D721Med (cell line): ENCODE measurements around the gene GUCY2D.
"Not testable (repeated sequence)": the region's sequence is repeated elsewhere in the genome, so short reads cannot be mapped to it uniquely, and the experiment has no call there.

Experiments
- DNase-seq: peaks from one replicate; pipeline ENCODE4 v3.0.0; 2011; ENCODE audit warnings: low spot score; ENCODE audit not compliant: insufficient read length
- FAIRE-seq: peaks from 2 replicates; lab custom pipeline; 2011; peaks lifted over from hg19 to GRCh38; lab: Jason Lieb, UNC
- CTCF ChIP-seq: IDR thresholded peaks from 2 replicates; pipeline ENCODE4 v1.5.1; 2012; ENCODE audit warnings: mild to moderate bottlenecking, control low read depth; ENCODE audit not compliant: insufficient read depth; ENCODE audit errors: missing control alignments

The GUCY2D gene

DNA sequence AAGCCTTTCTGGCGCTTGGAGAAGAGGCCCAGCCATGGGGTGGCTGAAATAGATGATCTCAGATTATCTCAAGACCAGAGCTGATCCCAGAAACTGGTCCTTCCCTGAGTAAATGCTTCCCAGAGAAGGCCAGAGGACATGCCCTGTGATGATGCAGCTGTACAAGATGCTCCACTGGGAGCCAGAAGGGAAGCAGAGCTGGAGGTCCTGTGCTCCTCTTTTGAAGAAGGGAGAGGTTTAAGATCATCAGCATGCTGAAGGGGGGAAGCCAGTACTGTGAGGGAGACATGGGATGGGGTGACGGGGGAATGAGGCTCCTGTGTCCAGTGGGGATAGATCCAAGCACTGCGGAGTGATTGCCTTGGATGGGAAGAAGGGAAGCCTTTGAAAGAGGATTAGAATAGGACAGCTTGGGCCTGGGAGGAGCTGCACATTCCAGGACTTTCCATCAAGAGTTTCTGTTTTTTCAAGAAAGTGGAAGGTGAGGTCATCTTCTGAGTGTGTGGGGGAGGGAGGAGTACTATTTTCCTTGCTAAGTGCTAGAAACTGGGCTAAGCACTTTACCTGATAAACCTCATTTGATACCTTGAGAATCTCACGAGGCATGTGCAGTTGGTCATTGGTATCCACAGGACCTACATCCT is 20.1 kb downstream of the GUCY2D start:
- no peak for TF ChIP-seq CTCF
- FAIRE-seq (no peak), DNase-seq (no peak)

DNA sequence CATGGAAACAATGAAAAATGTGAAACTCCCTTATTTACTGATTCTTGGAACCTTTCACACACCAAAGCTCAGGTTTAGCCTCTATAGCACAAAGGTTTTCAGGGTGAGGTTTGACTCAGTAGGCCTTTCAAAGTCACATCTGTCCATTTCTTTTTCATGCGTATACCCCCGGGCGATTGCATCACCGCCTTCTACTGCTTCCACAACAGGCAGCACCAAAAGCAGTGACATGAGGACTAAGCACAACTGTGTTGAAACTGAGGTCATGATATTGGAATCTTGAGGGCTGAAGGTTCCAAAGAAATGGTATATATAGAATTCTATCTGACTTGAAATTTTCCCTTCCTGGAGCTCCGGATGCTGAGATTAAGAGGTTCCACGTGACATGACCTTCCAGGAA is 21.7 kb downstream of the GUCY2D start:
- not testable (repeated sequence) for FAIRE-seq, DNase-seq

GRCh38 chr17:8025176-8025911 is 22.9 kb downstream of the GUCY2D start:
- TF ChIP-seq CTCF: no peak
- FAIRE-seq (no peak), DNase-seq (no peak)

- no peak for TF ChIP-seq CTCF
- no peak for DNase-seq
- no peak for FAIRE-seq
Measured at GRCh38 chr17:8029121-8029520, 26.7 kb downstream of the GUCY2D start.

DNA sequence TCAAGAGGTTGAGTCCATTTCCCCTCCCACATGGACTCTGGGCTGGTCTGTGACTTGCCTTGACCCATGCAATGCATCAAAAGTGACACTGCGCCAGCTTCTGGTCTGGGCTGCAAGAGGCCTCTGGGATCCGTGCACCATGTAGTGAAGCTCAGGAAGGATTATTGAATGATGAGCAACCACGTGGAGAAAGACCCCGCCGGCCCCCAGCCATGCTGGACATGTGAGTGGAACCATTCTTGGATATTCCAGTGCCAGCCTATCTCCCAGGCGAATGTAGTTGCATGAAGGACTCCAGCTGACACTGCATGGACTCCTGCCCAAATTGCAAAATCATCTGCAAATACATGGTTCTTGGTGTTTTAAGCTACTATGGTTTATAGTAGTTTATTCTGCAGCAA is 28.8 kb downstream of the GUCY2D start:
- FAIRE-seq (no peak), DNase-seq (no peak)
- TF ChIP-seq CTCF: no peak

GRCh38 chr17:8031950-8032349 is 29.5 kb downstream of the GUCY2D start:
- no peak for DNase-seq
- FAIRE-seq: no peak

GRCh38 chr17:8032442-8032841 is 30.0 kb downstream of the GUCY2D start:
- FAIRE-seq (no peak), DNase-seq (no peak)
- no peak for TF ChIP-seq CTCF

More at GRCh38 chr17:8031950-8032349, 29.5 kb downstream of the GUCY2D start:
- TF ChIP-seq CTCF: no peak
